ENCODE measurements around the gene ATM.

The ATM gene

GRCh38 chr11:108237058-108237481, 14.2 kb downstream of the ATM start:
- no peaks in the 10 kb centered on the region for H3K79me2 ChIP-seq (ENCODE audit: insufficient read depth, low read length)
- no peak overlapping the region for H2AFZ ChIP-seq (ENCODE audit: low read length)
- H3K4me2 ChIP-seq (ENCODE audit: low read depth, low read length, poor library complexity, severe bottlenecking), result peak overlapping the region; percentile 65
- peaks cover 4% of the 10 kb centered on the region; the same call in 1 of the 2 replicates for H3F3A ChIP-seq (ENCODE audit: low read depth)
- H3K36me3 ChIP-seq (ENCODE audit: insufficient read depth, low read length), result 0 out of 2 replicates have a peak, but pooled peaks cover 3% of the 10 kb centered on the region
- TF ChIP-seq EZH2phosphoT487 (IDR thresholded peaks at IDR 0.05; ENCODE audit: borderline replicate concordance), result no peak
- no peaks in the 10 kb centered on the region for H3K9me3 ChIP-seq (ENCODE audit: insufficient read depth, low read depth, low read length)
- no peaks in the 10 kb centered on the region for H3K9me2 ChIP-seq (replicated peaks; ENCODE audit: low read depth, low read length)
- H4K20me1 ChIP-seq (ENCODE audit: insufficient read depth, low read length, poor library complexity, severe bottlenecking), result peaks cover 45% of the 10 kb centered on the region
- no peak overlapping the region for H3K9ac ChIP-seq (ENCODE audit: low read depth, low read length, poor library complexity, severe bottlenecking)
- no peaks in the 10 kb centered on the region for H3K27me3 ChIP-seq (ENCODE audit: insufficient read depth, low read length, poor library complexity, severe bottlenecking)
- peaks cover 19% of the 10 kb centered on the region for H3K4me1 ChIP-seq (ENCODE audit: insufficient read depth, low read length, poor library complexity, severe bottlenecking)
- H3K4me3 ChIP-seq (ENCODE audit: low read length, poor library complexity, severe bottlenecking), result peak overlapping the region; percentile 12

GRCh38 chr11:108239076-108239475, 16.2 kb downstream of the ATM start:
- H3K4me2 ChIP-seq (ENCODE audit: low read depth, low read length, poor library complexity, severe bottlenecking), result no peak overlapping the region
- H3K27me3 ChIP-seq (ENCODE audit: insufficient read depth, low read length, poor library complexity, severe bottlenecking), result no peaks in the 10 kb centered on the region
- TF ChIP-seq EZH2phosphoT487 (IDR thresholded peaks at IDR 0.05; ENCODE audit: borderline replicate concordance) (no peak), CTCF (conservative IDR thresholded peaks at IDR 0.05; ENCODE audit: low read length) (no peak)
- H3F3A ChIP-seq (ENCODE audit: low read depth), result peaks cover 4% of the 10 kb centered on the region; the same call in 1 of the 2 replicates
- H3K4me1 ChIP-seq (ENCODE audit: insufficient read depth, low read length, poor library complexity, severe bottlenecking), result peaks cover 19% of the 10 kb centered on the region
- no peaks in the 10 kb centered on the region for H3K9me2 ChIP-seq (replicated peaks; ENCODE audit: low read depth, low read length)
- H3K79me2 ChIP-seq (ENCODE audit: insufficient read depth, low read length), result no peaks in the 10 kb centered on the region
- H3K9ac ChIP-seq (ENCODE audit: low read depth, low read length, poor library complexity, severe bottlenecking), result no peak overlapping the region
- H2AFZ ChIP-seq (ENCODE audit: low read length), result no peak overlapping the region
- no peak overlapping the region for H3K4me3 ChIP-seq (ENCODE audit: low read length, poor library complexity, severe bottlenecking)
- no peaks in the 10 kb centered on the region for H3K9me3 ChIP-seq (ENCODE audit: insufficient read depth, low read depth, low read length)
- peaks cover 37% of the 10 kb centered on the region for H4K20me1 ChIP-seq (ENCODE audit: insufficient read depth, low read length, poor library complexity, severe bottlenecking)
- H3K36me3 ChIP-seq (ENCODE audit: insufficient read depth, low read length), result 0 out of 2 replicates have a peak, but pooled peaks cover 3% of the 10 kb centered on the region

- Histone ChIP-seq H3K4me2 (ENCODE audit: low read depth, low read length, poor library complexity, severe bottlenecking) (no peak overlapping the region), H3K9ac (ENCODE audit: low read depth, low read length, poor library complexity, severe bottlenecking) (no peak overlapping the region), H3K79me2 (ENCODE audit: insufficient read depth, low read length) (no peaks in the 10 kb centered on the region), H3K36me3 (ENCODE audit: insufficient read depth, low read length) (0 out of 2 replicates have a peak, but pooled peaks cover 3% of the 10 kb centered on the region), H3F3A (ENCODE audit: low read depth) (peaks cover 4% of the 10 kb centered on the region; the same call in 1 of the 2 replicates), H3K27me3 (ENCODE audit: insufficient read depth, low read length, poor library complexity, severe bottlenecking) (no peaks in the 10 kb centered on the region), H2AFZ (ENCODE audit: low read length) (no peak overlapping the region), H3K9me2 (replicated peaks; ENCODE audit: low read depth, low read length) (no peaks in the 10 kb centered on the region), H3K4me1 (ENCODE audit: insufficient read depth, low read length, poor library complexity, severe bottlenecking) (peaks cover 14% of the 10 kb centered on the region), H3K4me3 (ENCODE audit: low read length, poor library complexity, severe bottlenecking) (no peak overlapping the region), H3K9me3 (ENCODE audit: insufficient read depth, low read depth, low read length) (no peaks in the 10 kb centered on the region), H4K20me1 (ENCODE audit: insufficient read depth, low read length, poor library complexity, severe bottlenecking) (peaks cover 16% of the 10 kb centered on the region)
- TF ChIP-seq EZH2phosphoT487 (IDR thresholded peaks at IDR 0.05; ENCODE audit: borderline replicate concordance), result no peak
- no peak for TF ChIP-seq CTCF (conservative IDR thresholded peaks at IDR 0.05; ENCODE audit: low read length)
Measured at GRCh38 chr11:108241330-108242037, 18.6 kb downstream of the ATM start.

Data from Loucy (cell line).